Panc1 (cell line): ENCODE measurements around the gene HOXA7. TPM values are rescaled to one million over a fixed set of nuclear protein-coding genes. Genes with fewer than 3 reads are reported as not detected.

Experiments
- ATAC-seq: fragments of 200-7000 bp; cut with Tn5 transposase; 2 replicates; pipeline ENCODE4 v1.9.1; 2020; ENCODE audit warnings: mild to moderate bottlenecking, moderate library complexity
- BruUV-seq: library from RNA; stranded (reverse); fragments of 400-500 nt; replicated peaks from 2 replicates; lab custom pipeline; 2021; lab: Mats Ljungman, UMichigan
- CTCF ChIA-PET: fragments of 300-600 bp; sonication (Branson Sonifier 250); formaldehyde crosslinking; loops from one replicate; lab custom pipeline; 2022; ENCODE audit warnings: antibody characterized with exemption; lab: Charles Lee
- POLR2A ChIA-PET: fragments of 300-600 bp; sonication (Branson Sonifier 250); formaldehyde crosslinking; loops from one replicate; lab custom pipeline; 2022; ENCODE audit warnings: antibody characterized with exemption; lab: Charles Lee
- DNase-seq: peaks from one replicate; pipeline ENCODE4 v3.0.0-alpha.2; 2010; ENCODE audit warnings: low read depth, low spot score
- H3K27ac ChIP-seq: 2 replicates; pipeline ENCODE4 v1.5.1; 2011; ENCODE audit warnings: mild to moderate bottlenecking, low read length, inconsistent platforms
- H3K27me3 ChIP-seq: fragments of 200-500 bp; sonication (Bioruptor generic); 2 replicates; pipeline ENCODE4 v1.6.0; 2014; ENCODE audit warnings: low read length, inconsistent platforms; ENCODE audit not compliant: control insufficient read depth, insufficient read depth
- H3K36me3 ChIP-seq: fragments of 200-500 bp; sonication (Bioruptor generic); 2 replicates; pipeline ENCODE4 v1.5.1; 2014; ENCODE audit warnings: inconsistent platforms, mild to moderate bottlenecking, low read length, moderate library complexity; ENCODE audit not compliant: control insufficient read depth, insufficient read depth
- H3K4me1 ChIP-seq: 2 replicates; pipeline ENCODE4 v1.5.1; 2011; ENCODE audit warnings: inconsistent platforms, mild to moderate bottlenecking, low read length, moderate library complexity; ENCODE audit not compliant: control insufficient read depth, insufficient read depth
- H3K4me3 ChIP-seq, 2 experiments: 2 replicates each; pipeline ENCODE4 v1.5.1; 2011 to 2012; ENCODE audit warnings: low read depth in 2 of 2, low read length in 2 of 2, mild to moderate bottlenecking in 2 of 2, inconsistent platforms in 1 of 2, moderate library complexity in 1 of 2
- H3K9me3 ChIP-seq: fragments of 200-500 bp; sonication (Bioruptor generic); 2 replicates; pipeline ENCODE4 v1.5.1; 2014; ENCODE audit warnings: low read depth, mild to moderate bottlenecking, inconsistent platforms, low read length, moderate library complexity; ENCODE audit not compliant: control insufficient read depth, insufficient read depth
- CTCF ChIP-seq: fragments of 450-650 bp; IDR thresholded peaks from 2 replicates; pipeline ENCODE4 v1.5.1; 2017; ENCODE audit warnings: mild to moderate bottlenecking
- POLR2AphosphoS5 ChIP-seq: IDR thresholded peaks from 2 replicates; pipeline ENCODE4 v1.6.1; 2012; ENCODE audit warnings: mild to moderate bottlenecking, low read depth, low read length, moderate library complexity
- REST ChIP-seq, 2 experiments: IDR thresholded peaks; 2 replicates each; pipeline ENCODE4 v1.6.1; 2011 to 2012; ENCODE audit warnings: low read depth in 2 of 2, control low read depth in 1 of 2, low read length in 1 of 2, mild to moderate bottlenecking in 1 of 2, moderate library complexity in 1 of 2; ENCODE audit not compliant: insufficient read depth in 1 of 2
- SIN3A ChIP-seq: IDR thresholded peaks from 2 replicates; pipeline ENCODE4 v1.6.1; 2012; ENCODE audit warnings: low read depth, mild to moderate bottlenecking, low read length, moderate library complexity, borderline replicate concordance; ENCODE audit not compliant: insufficient read depth
- TCF7L2 ChIP-seq: IDR thresholded peaks from 2 replicates; pipeline ENCODE4 v1.6.1; 2011; ENCODE audit warnings: mild to moderate bottlenecking, low read depth, low read length, inconsistent platforms
- in situ Hi-C: cut with HindIII; loops from 2 replicates; pipeline ENCODE4 v1.10.0; 2016; ENCODE audit warnings: low sequenced_read_pairs, low pct_unique_long_range_greater_than_20kb
- intact Hi-C: fragments of 100-400 bp; cut with micrococcal nuclease; formaldehyde crosslinking; loops from one replicate; pipeline ENCODE4 v1.10.0; 2022; ENCODE audit not compliant: unreplicated experiment
- total RNA-seq: library from RNA; stranded (reverse); gene quantifications from one replicate; pipeline ENCODE4 v1.2.1, GENCODE V29; 2021; ENCODE audit not compliant: unreplicated experiment

Gene HOXA7
- total RNA-seq, 1 experiment from 2014 or later, result not detected

- peak overlapping the region; percentile 51 to 67; a peak in 3 of 4 replicates for H3K4me3 ChIP-seq
- H3K9me3 ChIP-seq, result no peaks in the 10 kb centered on the region
- H3K4me1 ChIP-seq, result peaks cover 85% of the 10 kb centered on the region
- ChIA-PET POLR2A (no interaction called here), CTCF (no interaction called here)
- no TSS peak for BruUV-seq
- in situ Hi-C loops (no loop called here), intact Hi-C loops (no loop called here)
- no peak for ATAC-seq
- H3K36me3 ChIP-seq, result no peaks in the 10 kb centered on the region
- H3K27ac ChIP-seq, result peak overlapping the region; percentile 99
- DNase-seq, result no peak
- TF ChIP-seq TCF7L2 (no peak), CTCF (no peak), SIN3A (no peak), POLR2AphosphoS5 (no peak), REST (IDR thresholded peaks at IDR 0.05; ENCODE audit: insufficient read depth in 1 of 2, low read depth in 2 of 2, low read length in 1 of 2) (no peak)
- no peaks in the 10 kb centered on the region for H3K27me3 ChIP-seq
These were observed 32.9 kb downstream of the HOXA7 start for GRCh38 chr7:27123477-27124053.

DNA sequence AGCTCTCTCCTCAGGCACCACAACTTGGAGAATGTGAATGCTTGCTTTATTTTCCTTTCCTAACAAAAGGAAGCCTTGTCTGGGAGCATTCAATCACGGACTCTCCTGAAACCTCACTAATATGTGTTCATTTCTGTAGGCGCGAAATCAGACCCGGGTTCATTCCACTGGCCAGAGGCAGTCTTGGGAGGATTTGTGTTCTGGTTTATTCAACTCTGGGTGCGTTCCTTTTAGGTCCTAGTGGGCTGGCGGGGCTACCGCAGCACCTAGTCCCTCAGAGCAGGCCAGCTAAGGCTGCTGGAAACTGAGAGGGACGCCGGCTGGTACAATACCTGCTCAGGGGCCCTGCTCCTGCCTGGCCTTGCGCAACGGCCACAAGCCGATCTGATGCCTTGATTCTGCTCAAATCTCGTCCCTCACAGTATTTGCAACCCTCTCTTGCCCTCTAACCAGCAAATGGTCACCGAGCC is 33.4 kb downstream of the HOXA7 start:
- in situ Hi-C loops (no loop called here), intact Hi-C loops (no loop called here)
- Histone ChIP-seq H3K4me1 (peaks cover 85% of the 10 kb centered on the region), H3K36me3 (no peaks in the 10 kb centered on the region), H3K4me3 (peak overlapping the region; percentile 51 to 67), H3K9me3 (no peaks in the 10 kb centered on the region), H3K27ac (peak overlapping the region; percentile 99), H3K27me3 (no peaks in the 10 kb centered on the region)
- DNase-seq (no peak), ATAC-seq (peak; percentile 36)
- ChIA-PET POLR2A (interaction anchor here (0.6 kb wide), 1 partner anchor 264 kb away, joined by 3 read pairs; no protein-coding TSS in a partner anchor), CTCF (no interaction called here)
- BruUV-seq, result no TSS peak
- TF ChIP-seq CTCF (no peak), REST (IDR thresholded peaks at IDR 0.05; ENCODE audit: insufficient read depth in 1 of 2, low read depth in 2 of 2, low read length in 1 of 2) (no peak), POLR2AphosphoS5 (no peak), TCF7L2 (no peak), SIN3A (no peak)
